Ovary (tissue), 9 donors: Measurements from ENCODE around the gene LRP1. TPM values are rescaled to one million over a fixed set of nuclear protein-coding genes. Genes with fewer than 3 reads are reported as not detected.

Experiments used
- DNase-seq, 5 donors: peaks; one replicate each; pipeline ENCODE4 v3.0.0-alpha.2; 2019 to 2020
- H3K27ac ChIP-seq, 2 donors: fragments of 200-600 bp; one replicate each; pipeline versions ENCODE4 v1.5.1 to v1.8.0; 2019 to 2022
- H3K27me3 ChIP-seq: fragments of 200-600 bp; one replicate; pipeline ENCODE4 v1.8.0; 2022
- H3K36me3 ChIP-seq: fragments of 200-600 bp; sonication (generic); one replicate; pipeline ENCODE4 v1.5.1; 2019
- H3K4me1 ChIP-seq: one replicate; pipeline ENCODE4 v1.8.1; 2013; ENCODE audit warnings: mild to moderate bottlenecking, moderate library complexity; ENCODE audit not compliant: insufficient read depth
- H3K4me3 ChIP-seq: fragments of 200-600 bp; sonication (generic); one replicate; pipeline ENCODE4 v1.5.1; 2017
- H3K9me3 ChIP-seq, 2 donors: fragments of 200-600 bp in 1 of 2; sonication (generic) in 1 of 2; one replicate each; pipeline versions ENCODE4 v1.5.1 to v1.8.1; 2013 to 2019; ENCODE audit warnings: mild to moderate bottlenecking in 1 of 2, moderate library complexity in 1 of 2
- EP300 ChIP-seq: sonication (generic); formaldehyde crosslinking; IDR thresholded peaks from one replicate; pipeline ENCODE4 v1.6.1; 2017; ENCODE audit warnings: antibody characterized with exemption
- POLR2A ChIP-seq: fragments of 450-650 bp; IDR thresholded peaks from one replicate; pipeline ENCODE4 v1.6.1; 2017; ENCODE audit warnings: antibody characterized with exemption, mild to moderate bottlenecking, moderate library complexity
- WGBS, 3 donors: extraction: QIAGEN DNeasy Blood & Tissue Kit in 1 of 3; methylation state at CpG; one replicate each; pipeline versions ENCODE4 v1.1.5 to v1.1.7; 2013 to 2017; 5-methylcytosine and 5-hydroxymethylcytosine counted together
- intact Hi-C, 4 donors: fragments of 100-400 bp; cut with DNase I; formaldehyde crosslinking; loops; one replicate each; pipeline versions ENCODE4 v1.11.0 to v1.15.1; 2022 to 2023
- polyA plus RNA-seq, 2 donors: library from polyadenylated mRNA; stranded (reverse); fragments of 200-250 nt in 1 of 2; fragments of 350-450 nt in 1 of 2; fragmentation: Illumina TruSeq in 1 of 2; extraction: RNeasy Lipid Tissue Mini Kit (QIAGEN cat#74804) in 1 of 2; gene quantifications; one replicate each; pipeline ENCODE4 v1.2.3, GENCODE V29; 2013 to 2014
- total RNA-seq, 7 donors: library from RNA; depleted of rRNA in 2 of 7; stranded (reverse); fragments of >200 nt in 2 of 7; fragmentation: NEBNext Ultra II Directional in 3 of 7; extraction: Animal tissue kit (Norgen Biotek cat#: 25700) in 3 of 7; gene quantifications; one replicate each; pipeline versions ENCODE4 v1.1.0 to v1.2.4, GENCODE V29; 2016 to 2023
- TF ChIP-seq, protein P1 (sequence below), 3 donors: fragments of 450-650 bp in 2 of 3; fragments of 200-600 bp in 1 of 3; IDR thresholded peaks; one replicate each; pipeline versions ENCODE4 v1.5.1 to v1.8.0; 2016 to 2022; ENCODE audit warnings: antibody characterized with exemption in 3 of 3, mild to moderate bottlenecking in 1 of 3
- donor health status: DM: no; HTN: no; CAD: no; lungs with moderate emphysema.
- donor health status: DM: no; HTN: no; CAD: no.
- donor health status: Bipolar disorder and iron deficiency.
- donor health status: DM: yes; HTN: yes; CAD: no.
- donor health status: DM: no; HTN: no; CAD: no.
- donor health status: DM: yes; HTN: yes; CAD: no.

The LRP1 gene
- total and polyA plus RNA-seq, 9 donors = 76.4 to 640 (median 323) TPM

DNA sequence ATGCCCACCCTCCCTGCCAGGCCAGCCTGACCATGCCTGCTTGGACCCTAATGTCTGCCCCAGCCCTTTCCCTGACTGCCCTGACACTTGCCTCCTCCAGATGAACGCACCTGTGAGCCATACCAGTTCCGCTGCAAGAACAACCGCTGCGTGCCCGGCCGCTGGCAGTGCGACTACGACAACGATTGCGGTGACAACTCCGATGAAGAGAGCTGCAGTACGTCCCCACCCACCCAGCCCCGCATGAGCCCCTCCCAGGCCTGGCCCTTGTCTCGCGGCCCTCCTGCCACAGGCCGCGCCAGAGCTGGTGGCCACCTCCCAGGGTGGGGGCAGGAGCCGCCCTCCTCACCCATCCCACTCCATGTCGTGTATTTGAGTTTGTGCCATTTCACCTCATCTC, 74.0 kb downstream of the LRP1 start:
- TF ChIP-seq, protein P1, sequence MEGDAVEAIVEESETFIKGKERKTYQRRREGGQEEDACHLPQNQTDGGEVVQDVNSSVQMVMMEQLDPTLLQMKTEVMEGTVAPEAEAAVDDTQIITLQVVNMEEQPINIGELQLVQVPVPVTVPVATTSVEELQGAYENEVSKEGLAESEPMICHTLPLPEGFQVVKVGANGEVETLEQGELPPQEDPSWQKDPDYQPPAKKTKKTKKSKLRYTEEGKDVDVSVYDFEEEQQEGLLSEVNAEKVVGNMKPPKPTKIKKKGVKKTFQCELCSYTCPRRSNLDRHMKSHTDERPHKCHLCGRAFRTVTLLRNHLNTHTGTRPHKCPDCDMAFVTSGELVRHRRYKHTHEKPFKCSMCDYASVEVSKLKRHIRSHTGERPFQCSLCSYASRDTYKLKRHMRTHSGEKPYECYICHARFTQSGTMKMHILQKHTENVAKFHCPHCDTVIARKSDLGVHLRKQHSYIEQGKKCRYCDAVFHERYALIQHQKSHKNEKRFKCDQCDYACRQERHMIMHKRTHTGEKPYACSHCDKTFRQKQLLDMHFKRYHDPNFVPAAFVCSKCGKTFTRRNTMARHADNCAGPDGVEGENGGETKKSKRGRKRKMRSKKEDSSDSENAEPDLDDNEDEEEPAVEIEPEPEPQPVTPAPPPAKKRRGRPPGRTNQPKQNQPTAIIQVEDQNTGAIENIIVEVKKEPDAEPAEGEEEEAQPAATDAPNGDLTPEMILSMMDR (IDR thresholded peaks at IDR 0.05) = no peak
- TF ChIP-seq EP300 (no peak), POLR2A (no peak)
- peaks cover 4% of the 10 kb centered on the region for H3K36me3 ChIP-seq

DNA sequence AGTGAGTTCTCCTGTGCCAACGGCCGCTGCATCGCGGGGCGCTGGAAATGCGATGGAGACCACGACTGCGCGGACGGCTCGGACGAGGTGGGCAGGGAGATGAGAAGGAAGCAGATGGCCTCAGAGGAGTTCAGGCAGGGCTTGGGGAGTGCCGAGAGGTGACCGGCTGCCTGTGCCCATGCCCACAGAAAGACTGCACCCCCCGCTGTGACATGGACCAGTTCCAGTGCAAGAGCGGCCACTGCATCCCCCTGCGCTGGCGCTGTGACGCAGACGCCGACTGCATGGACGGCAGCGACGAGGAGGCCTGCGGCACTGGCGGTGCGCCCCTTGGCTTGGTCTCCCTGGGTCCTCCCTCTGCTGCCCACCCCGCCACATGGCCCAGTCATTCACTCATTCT, 74.9 kb downstream of the LRP1 start:
- Histone ChIP-seq H3K9me3 (no peaks in the 10 kb centered on the region), H3K4me3 (no peak overlapping the region), H3K36me3 (peaks cover under 1% of the 10 kb centered on the region), H3K4me1 (no peaks in the 10 kb centered on the region), H3K27ac (no peak overlapping the region), H3K27me3 (no peaks in the 10 kb centered on the region)
- intact Hi-C loops = no loop called here
- no peak for DNase-seq
- WGBS, 3 donors = 92 to 94% (median 94%) methylated on average over 28 of the region's 28 CpGs
- TF ChIP-seq, protein P1 (IDR thresholded peaks at IDR 0.05) = no peak
- TF ChIP-seq EP300 (no peak), POLR2A (no peak)

More for the DNA sequence above, 74.0 kb downstream of the LRP1 start:
- no peaks in the 10 kb centered on the region for H3K4me1 ChIP-seq
- 83 to 91% (median 85%) methylated on average over 19 of the region's 19 CpGs for WGBS, 3 donors
- H3K27me3 ChIP-seq = no peaks in the 10 kb centered on the region
- H3K4me3 ChIP-seq = no peak overlapping the region
- no peak for DNase-seq
- intact Hi-C loops = no loop called here
- H3K27ac ChIP-seq = no peak overlapping the region
- no peaks in the 10 kb centered on the region for H3K9me3 ChIP-seq

DNA sequence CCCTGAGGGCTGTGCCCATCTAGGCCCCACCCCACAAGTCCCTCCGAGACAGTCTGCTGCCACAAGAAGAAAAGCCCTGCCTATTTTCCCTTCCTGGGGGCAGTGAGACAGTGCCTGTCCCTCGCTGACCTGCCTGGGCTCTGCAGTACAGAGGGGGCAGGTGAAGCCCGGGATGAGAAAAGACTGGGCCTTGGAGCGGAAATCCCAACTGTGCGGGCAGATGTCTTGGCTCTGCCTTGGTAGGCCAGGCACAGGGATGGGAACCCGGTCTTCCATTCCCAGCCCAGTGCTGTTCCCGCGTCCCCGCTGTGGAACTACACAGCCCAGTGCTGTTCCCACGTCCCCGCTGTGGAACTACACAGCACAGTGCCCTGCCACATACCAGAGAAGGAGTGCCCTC, 75.5 kb downstream of the LRP1 start:
- Histone ChIP-seq H3K9me3 (no peaks in the 10 kb centered on the region), H3K4me1 (no peaks in the 10 kb centered on the region), H3K27me3 (no peaks in the 10 kb centered on the region), H3K4me3 (no peak overlapping the region), H3K36me3 (no peaks in the 10 kb centered on the region), H3K27ac (no peak overlapping the region)
- intact Hi-C loops = no loop called here
- no peak for TF ChIP-seq EP300
- no peak for TF ChIP-seq POLR2A
- TF ChIP-seq, protein P1 (IDR thresholded peaks at IDR 0.05) = no peak
- no peak for DNase-seq
- 80 to 84% (median 82%) methylated on average over 11 of the region's 11 CpGs for WGBS, 3 donors

DNA sequence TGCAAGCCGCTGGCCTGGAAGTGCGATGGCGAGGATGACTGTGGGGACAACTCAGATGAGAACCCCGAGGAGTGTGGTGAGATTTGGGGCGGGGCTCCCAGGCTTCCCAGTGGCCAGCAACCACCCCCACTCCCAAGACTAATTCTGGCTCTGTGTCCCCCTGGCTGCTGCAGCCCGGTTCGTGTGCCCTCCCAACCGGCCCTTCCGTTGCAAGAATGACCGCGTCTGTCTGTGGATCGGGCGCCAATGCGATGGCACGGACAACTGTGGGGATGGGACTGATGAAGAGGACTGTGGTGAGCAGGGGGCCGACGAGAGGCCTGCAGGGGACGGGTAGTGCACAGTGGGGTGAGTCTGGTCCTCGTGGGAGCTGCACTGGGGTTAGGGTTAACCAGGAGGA, 76.2 kb downstream of the LRP1 start:
- WGBS, 3 donors = 84 to 85% (median 84%) methylated on average over 19 of the region's 19 CpGs
- Histone ChIP-seq H3K27ac (no peak overlapping the region), H3K36me3 (no peaks in the 10 kb centered on the region), H3K9me3 (no peaks in the 10 kb centered on the region), H3K4me1 (no peaks in the 10 kb centered on the region), H3K27me3 (no peaks in the 10 kb centered on the region), H3K4me3 (no peak overlapping the region)
- TF ChIP-seq, protein P1 (IDR thresholded peaks at IDR 0.05) = no peak
- DNase-seq = no peak
- intact Hi-C loops = no loop called here

DNA sequence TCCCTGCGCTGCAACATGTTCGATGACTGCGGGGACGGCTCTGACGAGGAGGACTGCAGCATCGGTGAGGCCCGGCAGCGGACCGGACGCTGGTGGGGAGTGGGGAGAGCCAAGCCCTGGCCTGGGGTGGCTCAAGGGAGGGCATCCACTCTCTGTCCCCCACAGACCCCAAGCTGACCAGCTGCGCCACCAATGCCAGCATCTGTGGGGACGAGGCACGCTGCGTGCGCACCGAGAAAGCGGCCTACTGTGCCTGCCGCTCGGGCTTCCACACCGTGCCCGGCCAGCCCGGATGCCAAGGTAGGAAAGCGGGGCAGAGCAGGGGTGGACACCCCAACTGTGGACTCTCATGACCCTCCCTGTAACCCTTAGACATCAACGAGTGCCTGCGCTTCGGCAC, 76.9 kb downstream of the LRP1 start:
- Histone ChIP-seq H3K27me3 (no peaks in the 10 kb centered on the region), H3K4me1 (no peaks in the 10 kb centered on the region), H3K27ac (no peak overlapping the region), H3K4me3 (no peak overlapping the region), H3K36me3 (no peaks in the 10 kb centered on the region), H3K9me3 (no peaks in the 10 kb centered on the region)
- no peak for TF ChIP-seq POLR2A
- no peak for TF ChIP-seq EP300
- TF ChIP-seq, protein P1 (IDR thresholded peaks at IDR 0.05) = no peak
- WGBS, 3 donors = 86 to 88% (median 88%) methylated on average over 26 of the region's 26 CpGs
- no peak for DNase-seq
- intact Hi-C loops = no loop called here
